ENCODE measurements around the gene FAM216A. TPM values are rescaled to one million over a fixed set of nuclear protein-coding genes. Genes with fewer than 3 reads are reported as not detected.

The FAM216A gene, protein sequence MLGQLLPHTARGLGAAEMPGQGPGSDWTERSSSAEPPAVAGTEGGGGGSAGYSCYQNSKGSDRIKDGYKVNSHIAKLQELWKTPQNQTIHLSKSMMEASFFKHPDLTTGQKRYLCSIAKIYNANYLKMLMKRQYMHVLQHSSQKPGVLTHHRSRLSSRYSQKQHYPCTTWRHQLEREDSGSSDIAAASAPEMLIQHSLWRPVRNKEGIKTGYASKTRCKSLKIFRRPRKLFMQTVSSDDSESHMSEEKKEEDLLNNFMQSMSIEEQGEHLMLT
- total RNA-seq = 13.3 and 13.7 TPM in 2 replicates

GRCh38 chr12:110468214-110469048 is at the start of gene FAM216A, which contains the start of gene GPN3:
Gene FAM216A (plus strand): TSS chr12:110468845. CDS start chr12:110468876, 31 bp downstream.
Gene GPN3 (minus strand): TSS chr12:110468257. CDS start chr12:110468203, 54 bp downstream.

DNA sequence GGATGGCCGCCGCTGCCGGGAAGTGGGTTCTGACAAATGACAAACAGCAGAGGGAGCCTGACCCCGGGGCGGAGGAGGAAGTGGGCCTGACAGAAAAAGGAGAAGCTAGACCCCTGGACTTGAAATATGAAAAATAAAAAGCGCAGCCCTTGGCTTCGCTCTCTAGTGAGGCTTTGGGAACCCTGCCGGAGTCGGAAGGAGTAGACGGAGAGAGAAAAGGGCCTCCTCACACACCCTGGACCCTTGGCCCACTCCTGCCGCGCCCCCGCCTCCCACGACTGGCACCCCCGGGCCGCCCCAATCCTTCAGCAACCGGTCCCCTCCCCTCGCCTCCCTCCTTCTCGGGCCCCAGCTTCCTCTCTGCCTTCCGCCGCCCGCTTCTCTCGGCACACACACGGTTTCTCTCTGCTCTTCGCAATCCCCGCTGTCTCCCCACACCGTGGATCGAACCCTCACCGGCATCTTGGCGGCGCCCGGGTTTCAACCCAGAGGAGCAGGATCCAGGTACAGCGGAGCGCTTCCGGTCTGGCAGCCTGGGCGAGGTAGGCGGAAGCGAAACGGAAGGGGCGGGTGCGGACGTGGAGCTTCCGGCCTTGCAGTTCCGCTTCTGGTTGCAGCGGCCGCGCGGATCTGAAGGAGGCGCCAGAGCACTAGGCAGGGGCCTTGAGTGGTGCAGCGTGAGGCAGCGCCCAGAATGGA is 18.7 kb upstream of the FAM216A start, which contains the start of gene ARPC3:
TSS of gene ARPC3 (minus strand) at position 539 of the 699 bp plus-strand sequence. CDS start at position 462, 77 bp downstream.

DNA sequence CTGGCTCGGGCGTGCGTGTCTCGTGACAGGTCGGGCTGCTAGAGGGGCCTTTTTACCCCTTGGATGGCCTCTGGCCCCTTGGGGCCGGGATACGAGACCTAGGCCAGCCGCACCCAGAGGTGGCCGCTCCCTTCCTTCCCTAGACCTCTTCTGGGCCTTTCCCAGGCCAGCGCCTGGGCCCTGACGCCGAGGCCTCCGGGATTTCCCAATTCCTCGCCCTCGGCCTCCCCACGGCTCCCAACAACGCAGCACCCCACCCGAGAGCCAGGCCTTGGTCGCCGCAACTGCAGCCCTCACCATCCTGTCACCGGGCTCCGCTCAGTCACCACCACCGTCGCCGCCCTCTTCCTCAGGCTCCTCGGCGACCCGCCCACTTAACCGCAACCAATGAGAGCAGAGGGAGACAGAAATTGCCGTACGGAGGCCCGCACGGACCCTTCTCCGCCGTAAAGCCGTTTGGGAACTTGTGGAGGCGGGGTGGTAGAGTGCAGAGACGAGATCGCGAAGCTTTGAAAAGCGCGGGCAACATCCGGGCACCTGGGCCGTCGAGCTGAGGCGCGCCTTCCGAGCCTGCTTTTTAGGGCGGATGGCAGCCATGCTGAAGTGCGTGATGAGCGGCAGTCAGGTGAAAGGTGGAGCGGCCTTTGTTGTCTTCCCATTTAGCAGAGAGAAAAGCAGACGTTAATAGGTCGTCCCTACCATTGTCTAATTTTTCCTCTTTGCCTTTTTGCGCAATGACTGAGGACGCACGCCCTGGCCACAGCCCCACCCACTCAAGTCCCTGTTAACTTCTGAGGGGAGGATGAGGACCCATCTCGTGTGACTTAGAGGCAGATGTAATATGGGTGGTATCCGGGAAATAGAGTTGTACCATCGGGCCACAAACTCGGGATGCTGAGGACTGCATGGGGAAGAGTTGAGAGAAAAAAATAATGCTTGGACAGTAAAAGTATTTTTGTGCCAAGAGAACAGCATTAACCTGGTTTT is 33.4 kb downstream of the FAM216A start, which contains the start of the genes RAD9B and VPS29:
TSS of gene RAD9B (plus strand) at position 580 of the 987 bp plus-strand sequence. CDS start at position 587, 7 bp downstream.
TSS of gene VPS29 (minus strand) at position 360 of the 987 bp plus-strand sequence. CDS start at position 300, 60 bp downstream.

Other genes starting within 250 kb of the FAM216A start
- gene ATP2A2, start 187.6 kb upstream of the FAM216A start, total RNA-seq = 90.5 and 92.3 TPM in 2 replicates
- 27.1 and 28.8 TPM in 2 replicates for gene ANAPC7, start 65.1 kb upstream of the FAM216A start, total RNA-seq
- gene ARPC3, start 18.5 kb upstream of the FAM216A start, total RNA-seq = 414 and 601 TPM in 2 replicates
- 9.8 and 18.0 TPM in 2 replicates for gene GPN3, start 588 bp upstream of the FAM216A start, total RNA-seq
- gene VPS29, start 33.3 kb downstream of the FAM216A start, total RNA-seq = 46.6 and 47.4 TPM in 2 replicates
- 0.05 TPM in 1 of 2 replicates, not detected in the other for gene RAD9B, start 33.5 kb downstream of the FAM216A start, total RNA-seq
- gene PPTC7, start 114.5 kb downstream of the FAM216A start, total RNA-seq = 5.6 and 6.8 TPM in 2 replicates
- 39.1 and 57.4 TPM in 2 replicates for gene TCTN1, start 145.3 kb downstream of the FAM216A start, total RNA-seq
- gene HVCN1, start 220.3 kb downstream of the FAM216A start, total RNA-seq = 0.88 and 1.5 TPM in 2 replicates

Measured in cardiac ventricle fibroblast (primary cell).